HTR-8/SVneo (cell line): Measurements from ENCODE around the gene CCDC174.
"Not testable (repeated sequence)": the region's sequence is repeated elsewhere in the genome, so short reads cannot be mapped to it uniquely, and the experiment has no call there.

ENCODE experiments used
- DNase-seq: peaks from one replicate; pipeline ENCODE4 v3.0.0; 2011; ENCODE audit warnings: low spot score, mixed read lengths; ENCODE audit not compliant: insufficient read length
- FAIRE-seq: peaks from 2 replicates; lab custom pipeline; 2011; peaks lifted over from hg19 to GRCh38; lab: Jason Lieb, UNC

The CCDC174 gene

DNA sequence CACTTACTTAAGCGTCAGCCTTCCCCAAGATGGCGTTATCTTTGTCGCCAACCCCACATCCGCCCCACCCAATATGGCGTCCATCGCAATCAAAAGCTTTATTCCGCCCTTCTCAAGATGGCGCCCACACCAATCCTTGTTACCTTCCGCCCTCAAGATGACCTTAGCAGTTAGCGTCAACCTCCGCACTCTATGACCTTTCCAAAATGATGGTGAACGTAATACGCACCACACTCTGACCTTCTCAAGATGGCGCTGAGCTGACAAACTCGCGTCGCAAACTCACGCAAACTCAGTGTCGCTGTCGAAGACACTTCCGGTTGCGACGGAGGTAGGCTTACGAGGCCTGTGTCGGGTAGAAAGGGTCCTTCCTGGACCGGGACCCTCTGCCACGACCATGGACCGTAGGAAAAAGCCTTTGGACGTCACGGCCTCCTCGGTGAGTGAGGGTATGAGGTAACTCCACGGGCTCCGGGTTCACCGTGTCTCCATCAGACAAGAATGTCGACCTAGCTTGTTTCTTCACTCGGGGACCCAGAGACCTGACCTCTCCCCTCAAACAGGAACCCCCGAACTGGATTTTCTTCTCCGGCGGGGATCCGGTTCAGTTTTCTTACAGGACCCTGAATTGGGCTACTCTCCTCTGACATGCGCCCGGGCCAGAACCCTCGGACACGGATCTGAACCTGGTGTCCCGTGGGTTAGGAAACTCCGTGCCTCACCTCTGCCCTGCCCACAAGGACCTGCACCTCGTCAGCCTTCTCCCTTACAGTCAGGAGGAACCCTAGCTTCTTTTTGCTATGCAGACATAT, at the start of gene CCDC174:
Gene CCDC174, plus strand, starts transcription at position 323 of the 812 bp plus-strand sequence. Its CDS starts 75 bp downstream, at position 398.
- FAIRE-seq (peak; percentile 89), DNase-seq (peak; percentile 91)

DNA sequence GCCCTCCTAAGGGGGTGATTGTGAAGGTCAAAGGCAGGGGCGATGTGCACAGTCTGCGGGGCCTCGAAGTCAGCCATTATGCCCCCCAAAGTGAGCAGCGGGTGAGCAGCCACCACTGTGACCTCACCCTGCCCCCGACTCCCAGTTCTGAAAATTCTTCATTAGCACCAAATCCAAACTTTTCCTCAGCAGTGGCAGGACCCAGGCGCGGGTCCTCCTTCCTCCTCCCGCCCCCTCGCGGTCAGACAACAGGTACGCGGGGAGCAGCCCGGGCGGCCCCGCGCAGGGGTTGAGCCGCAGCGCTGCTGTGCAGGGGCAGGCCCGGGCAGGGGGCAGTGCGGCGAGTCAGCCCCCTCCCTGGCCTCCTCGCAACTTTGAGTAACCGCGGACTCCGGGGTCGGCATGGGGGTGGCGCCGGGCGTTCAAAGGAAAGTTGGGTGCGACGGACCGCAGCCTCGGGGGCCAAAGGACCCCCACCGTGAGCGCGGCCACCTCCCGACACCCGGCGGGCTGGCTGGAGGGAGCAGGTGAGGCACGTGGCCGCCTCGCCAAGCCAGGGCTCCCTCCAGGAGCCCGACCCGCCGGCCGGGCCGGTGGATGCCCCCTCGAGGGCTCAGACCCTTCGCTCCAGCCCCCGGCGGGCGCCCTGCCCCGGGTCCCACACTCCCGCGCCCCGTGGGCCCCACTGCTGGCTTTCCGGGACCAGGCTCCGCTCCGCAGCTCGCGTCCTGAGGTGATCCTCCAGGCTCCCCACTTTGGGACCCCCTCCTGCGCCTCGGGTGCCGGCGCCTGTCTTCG, 49.4 kb upstream of the CCDC174 start:
- FAIRE-seq (no peak), DNase-seq (no peak)

DNA sequence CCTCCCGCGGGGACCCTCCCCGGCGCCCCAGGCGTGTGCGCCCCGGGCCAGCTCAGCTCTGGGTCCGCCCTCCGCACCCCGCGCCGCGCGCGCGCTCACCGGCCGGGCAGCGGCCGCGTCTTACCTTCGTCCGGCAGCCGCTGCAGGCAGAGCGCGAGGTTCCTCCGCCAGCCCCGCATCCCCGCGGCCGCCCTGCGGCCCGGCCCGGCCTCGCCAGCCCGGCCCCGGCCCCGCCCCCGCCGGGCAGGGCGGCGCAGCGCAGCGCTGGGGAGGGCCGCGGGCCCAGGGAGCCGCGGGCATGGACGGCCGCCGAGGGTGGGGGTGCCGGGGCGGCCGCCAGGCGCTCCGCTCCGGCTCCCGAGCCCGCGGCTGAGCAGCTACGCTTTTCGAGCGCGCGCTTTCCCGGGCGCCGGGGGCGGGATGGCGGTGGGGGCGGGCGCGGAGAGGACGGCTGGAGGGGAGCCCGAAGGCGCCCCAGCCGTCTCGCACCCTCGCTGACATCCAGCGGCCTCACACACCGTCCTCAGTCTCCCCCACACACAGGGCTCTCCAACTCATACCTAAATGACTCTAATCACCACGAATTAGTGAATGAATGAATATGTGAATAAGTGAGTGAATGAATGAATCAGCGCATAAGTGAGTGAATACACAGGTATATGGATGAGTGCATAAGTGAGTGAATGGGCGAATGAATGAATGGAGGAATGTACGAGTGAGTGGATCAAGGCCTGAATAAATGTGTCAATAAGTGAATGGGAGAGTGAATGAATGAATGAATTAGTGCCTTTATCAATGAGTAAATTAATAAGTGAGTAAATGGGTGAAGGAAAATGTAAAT, 48.5 kb upstream of the CCDC174 start:
- DNase-seq (peak; percentile 38), FAIRE-seq (no peak)

DNA sequence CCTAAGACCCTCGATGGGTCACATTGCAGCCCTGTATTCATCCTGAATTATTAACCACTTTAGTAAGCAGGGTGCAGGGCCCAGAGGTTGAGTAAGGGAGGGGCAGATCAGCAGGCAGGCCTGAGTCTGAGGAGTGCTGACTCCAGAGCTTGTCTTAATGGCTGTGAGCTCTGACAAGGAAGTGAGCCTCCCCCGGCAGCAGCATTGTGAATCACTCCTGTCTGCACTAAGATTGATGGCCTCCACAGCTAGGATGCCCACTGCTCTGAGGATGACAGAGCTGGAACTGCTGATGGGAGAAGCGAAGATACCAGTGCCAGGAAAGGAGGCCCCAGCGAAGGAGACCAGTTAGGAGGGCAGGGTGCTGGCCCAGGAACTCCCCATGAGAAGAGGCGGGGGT, 46.5 kb upstream of the CCDC174 start:
- peak; percentile 51 for DNase-seq
- peak; percentile 72 for FAIRE-seq

DNA sequence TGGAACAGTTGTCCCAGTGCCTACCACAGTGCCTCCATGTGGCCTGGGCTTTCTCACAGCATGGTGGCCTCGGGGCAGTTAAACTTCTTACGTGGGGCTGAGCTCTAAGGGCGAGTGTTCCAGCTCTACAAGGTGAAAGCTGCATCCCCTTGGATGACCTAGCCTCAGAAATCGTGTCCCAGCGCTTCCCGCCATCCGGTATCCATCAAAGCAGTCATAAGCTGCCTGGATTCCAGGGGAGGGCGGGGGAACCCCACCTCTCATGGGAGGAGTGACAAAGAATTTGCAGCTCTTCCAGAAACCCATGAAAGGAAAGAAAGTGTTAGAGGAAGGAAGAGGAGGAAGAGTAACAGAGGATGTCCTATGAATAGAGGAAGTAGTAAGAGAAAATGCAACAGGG, 45.8 kb upstream of the CCDC174 start:
- no peak for DNase-seq
- no peak for FAIRE-seq

DNA sequence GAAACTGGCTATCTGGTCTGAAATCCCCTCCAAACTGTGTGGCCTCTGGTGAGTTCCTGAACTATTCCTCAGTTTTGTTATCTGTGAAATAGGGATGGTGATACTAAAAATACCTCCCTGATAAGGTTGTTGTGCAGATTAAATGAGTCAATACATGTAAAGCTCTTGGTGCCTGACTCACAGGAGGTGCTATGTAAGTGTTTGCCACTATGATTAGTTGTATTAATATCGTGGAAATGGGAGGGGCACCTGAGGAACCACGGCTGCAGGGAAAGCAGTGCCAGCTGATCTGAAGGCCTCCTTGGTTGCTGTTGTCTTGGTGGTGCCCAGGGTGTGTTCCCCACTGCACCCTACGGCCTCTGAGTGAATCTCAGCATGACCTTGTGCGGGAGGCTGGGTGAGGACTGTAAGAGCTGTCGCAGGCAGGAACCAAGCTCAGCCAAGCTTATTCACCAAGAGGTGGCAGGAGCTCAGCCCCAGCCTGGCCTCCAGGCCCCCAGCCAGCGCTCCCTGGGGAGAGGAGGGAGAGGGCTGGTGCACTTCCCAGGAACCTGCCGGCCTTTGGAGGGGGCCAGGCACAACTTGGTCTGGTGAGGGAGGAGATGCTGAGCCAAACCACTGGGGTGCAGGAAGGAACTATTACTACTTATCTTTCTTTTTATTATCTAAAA, 44.8 kb upstream of the CCDC174 start:
- no peak for FAIRE-seq
- DNase-seq: no peak

DNA sequence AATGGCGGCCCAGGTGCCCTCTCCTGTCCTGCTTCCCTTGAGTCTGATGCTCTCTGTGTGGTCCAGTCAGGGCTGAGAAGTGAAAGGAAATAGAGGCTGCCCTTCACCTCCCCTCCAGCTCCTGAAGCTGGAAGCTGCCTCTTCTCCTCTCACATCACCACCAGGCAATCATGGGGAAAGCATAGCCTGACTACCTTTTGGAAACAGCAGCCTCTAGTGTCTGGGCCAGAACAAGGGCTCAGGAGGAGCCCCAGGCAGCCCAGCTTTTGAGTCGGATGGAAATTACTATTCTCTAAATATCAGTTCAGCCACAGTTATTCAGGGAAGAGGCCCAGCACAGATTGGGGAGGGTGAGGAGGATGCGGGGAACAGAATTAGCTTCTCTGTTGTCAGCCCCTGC, 43.3 kb upstream of the CCDC174 start:
- DNase-seq: no peak
- no peak for FAIRE-seq

DNA sequence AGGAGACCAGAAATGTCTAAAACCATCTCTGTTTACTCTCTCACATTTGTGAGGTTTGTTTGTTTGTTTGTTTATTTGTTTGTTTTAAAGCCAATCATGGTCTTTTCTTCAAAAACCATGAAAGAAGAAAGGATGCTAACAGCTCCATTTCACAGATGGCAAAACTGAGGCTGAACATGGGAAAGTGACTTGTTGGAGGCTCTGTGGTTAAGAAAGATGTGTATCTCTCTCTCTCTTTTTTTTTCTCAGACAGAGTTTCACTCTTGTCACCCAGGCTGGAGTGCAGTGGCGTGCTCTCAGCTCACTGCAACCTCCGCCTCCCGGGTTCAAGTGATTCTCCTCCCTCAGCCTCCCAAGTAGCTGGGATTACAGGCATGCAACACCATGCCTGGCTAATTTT, 42.5 kb upstream of the CCDC174 start:
- DNase-seq, FAIRE-seq: not testable (repeated sequence)

DNA sequence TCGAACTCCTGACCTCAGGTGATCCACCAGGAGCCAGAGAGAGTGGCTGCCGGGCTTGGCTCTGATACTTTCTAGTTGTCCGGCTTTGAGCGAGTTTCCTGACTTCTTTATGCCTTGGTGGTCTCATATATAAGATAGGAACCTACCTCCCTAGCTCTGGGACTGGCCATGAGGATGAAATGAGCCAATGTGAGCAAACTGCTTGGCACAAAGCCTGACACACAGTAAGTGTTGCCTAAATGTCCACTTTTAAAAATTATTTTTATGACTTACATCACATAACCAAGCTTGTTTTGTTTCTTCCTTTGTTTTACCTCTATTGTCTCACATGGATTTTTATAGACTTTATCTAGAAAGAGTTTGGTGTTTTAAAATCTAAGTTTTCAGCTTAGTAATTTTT, 42.1 kb upstream of the CCDC174 start:
- FAIRE-seq: no peak

DNA sequence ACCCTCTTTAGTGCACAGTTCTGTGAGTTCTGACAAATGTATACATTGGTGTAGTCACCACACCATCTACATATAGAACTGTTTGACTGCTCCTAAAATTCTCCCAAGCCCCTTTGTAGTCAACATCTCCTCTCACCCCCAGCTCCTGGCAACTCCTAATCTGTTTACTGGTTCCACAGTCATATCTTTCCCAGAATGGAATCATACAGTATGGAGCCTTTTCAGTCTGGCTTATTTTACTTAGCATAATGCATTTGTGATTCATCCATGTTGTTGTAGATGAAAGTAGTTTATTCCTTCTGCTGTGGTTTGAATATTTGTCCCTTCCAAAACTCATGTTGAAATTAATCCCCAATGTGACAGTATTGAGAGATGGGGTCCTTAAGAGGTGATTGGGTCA, 41.6 kb upstream of the CCDC174 start:
- DNase-seq (no peak), FAIRE-seq (no peak)

More for the DNA sequence above, 42.1 kb upstream of the CCDC174 start:
- no peak for DNase-seq

DNA sequence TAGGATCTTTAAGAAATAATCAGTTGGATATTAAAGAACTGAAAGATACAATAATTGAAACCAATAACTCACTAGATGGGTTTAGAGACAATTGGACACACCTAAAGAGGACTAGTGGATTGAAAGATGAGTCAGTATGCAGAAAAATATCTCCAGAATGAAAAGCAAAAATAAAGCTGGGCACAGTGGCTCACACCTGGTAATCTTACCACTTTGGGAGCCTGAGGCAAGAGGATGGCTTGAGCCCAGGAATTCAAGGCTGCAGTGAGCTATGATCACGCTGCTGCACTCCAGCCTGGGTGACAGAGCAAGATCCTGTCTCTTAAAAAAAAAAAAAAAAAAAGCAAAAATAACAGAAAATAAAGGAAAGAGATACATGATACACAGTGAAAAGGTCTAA, 37.4 kb upstream of the CCDC174 start:
- no peak for FAIRE-seq

DNA sequence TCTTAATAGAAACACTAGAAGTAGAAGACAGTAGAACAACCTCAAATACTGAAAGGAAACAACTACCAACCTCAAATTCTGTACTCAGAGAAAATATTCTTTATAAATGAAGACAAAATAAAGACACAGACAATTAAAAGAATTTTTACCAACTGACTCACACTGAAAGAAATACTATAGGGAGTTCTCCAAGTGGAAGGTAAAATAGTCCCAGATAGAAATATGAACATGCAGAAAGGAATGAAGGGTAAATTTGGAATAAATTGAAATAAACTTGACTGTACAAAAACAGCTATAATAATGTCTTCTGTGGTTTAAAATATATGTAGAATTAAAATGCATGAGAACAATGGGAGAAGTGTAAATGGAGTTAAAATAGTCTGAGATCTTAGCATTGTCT, 36.7 kb upstream of the CCDC174 start:
- no peak for FAIRE-seq

More for the DNA sequence above, 37.4 kb upstream of the CCDC174 start:
- DNase-seq: no peak

DNA sequence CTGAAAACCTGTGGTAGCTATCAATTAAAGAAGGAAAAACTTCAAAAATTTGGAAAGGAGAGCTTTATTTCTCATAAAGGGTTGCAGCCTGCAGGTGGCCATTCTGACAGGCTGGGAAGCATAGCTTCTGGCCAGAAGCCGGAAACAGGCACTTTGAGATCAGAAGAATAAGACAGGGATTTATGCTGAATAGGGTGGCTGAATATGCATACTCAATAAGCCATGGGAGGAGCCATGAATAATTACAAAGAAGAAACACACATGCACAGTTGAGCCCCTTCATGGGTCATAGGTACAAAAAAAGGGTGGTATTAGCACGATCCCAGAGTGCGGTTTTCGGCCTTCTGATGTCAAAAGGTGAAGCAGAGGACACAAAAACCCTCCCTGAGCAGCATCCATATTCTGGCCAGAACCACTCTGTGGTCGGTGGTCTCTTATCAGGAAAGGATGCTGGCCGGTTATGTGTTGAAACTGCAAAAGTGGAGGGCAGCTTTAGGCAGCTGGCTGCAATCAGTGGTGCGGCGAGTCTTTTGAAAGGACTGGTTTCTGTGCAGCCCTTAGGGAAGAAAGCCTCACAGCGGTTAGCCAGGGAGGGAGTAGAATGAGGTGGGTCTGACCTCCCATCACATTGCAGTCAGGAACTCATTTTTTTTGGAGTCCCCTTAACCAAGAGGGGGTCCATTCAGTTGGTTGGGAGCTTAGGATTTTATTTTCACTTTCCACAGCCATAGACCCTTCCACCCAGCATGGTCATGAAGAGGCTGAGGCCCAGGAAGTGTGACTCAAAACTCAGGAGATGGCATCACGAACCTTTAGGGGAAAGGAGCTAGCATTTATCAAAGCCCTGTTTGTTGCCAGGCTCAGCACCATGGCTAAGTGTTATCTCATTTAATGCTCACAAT, 34.7 kb upstream of the CCDC174 start:
- no peak for FAIRE-seq

More for the DNA sequence above, 36.7 kb upstream of the CCDC174 start:
- DNase-seq: no peak

DNA sequence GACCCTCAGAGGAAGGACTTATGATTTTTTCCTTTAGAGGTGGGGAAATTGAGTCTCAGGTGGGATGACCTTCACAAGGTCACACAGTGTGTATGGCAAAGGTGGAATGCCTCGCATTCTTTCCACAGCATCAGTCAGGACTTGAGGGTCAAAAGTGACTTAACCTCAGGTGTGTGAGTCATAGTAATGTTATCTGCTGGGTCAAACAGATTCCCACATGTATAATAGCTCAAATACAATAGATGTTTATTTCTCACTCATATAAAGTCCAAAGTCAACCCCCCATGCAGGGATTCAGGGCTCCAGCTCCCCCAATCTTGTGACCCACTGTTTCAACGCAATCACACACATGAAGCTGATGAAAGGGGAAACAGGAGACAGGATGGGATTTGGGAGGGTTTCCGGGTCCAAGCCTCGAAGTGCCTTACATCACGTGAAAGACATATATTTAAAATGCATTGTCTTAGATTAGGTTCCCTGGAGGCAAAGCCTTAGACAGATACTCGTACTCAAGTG, 34.0 kb upstream of the CCDC174 start:
- DNase-seq (no peak), FAIRE-seq (no peak)

More for the DNA sequence above, 34.7 kb upstream of the CCDC174 start:
- no peak for DNase-seq

DNA sequence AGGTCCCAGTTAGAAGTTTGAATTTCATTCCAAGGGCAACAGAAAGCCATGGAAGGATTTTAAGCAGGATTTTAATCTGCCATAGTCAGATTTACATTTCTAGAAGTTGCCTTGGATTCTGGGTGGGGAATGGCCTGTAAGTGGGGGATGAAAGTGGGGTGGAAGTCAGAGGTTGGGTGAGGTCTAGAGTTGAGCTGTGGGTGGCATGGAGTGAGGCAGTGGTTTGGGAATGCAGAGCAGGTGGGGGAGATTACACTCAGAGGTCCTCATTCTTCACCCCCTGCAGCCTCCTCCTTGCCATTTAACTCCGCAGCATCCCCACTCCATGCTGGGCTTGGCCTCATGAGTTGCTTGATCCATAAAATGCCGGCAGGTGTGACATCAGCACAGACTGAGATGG, 32.0 kb upstream of the CCDC174 start:
- DNase-seq (no peak), FAIRE-seq (no peak)

DNA sequence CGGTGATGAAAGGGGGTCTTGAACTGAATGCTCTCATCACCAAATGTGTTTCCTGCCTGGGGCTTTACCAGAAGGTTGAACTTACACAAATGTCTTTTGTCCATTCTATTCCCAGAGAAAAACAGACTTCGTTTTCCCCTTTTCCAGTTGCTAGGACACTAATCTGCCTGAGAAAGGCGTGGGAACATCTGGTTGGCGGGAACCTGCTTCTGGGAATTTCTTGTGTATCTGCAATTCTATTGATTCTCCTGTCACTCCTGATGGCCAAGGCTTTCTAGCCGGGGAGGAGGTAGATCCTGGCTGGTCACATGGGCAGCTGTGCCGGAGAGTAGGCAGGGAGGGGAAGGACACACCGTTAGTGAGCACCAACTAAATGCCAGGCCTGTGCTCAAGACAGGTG, 31.1 kb upstream of the CCDC174 start:
- no peak for DNase-seq
- no peak for FAIRE-seq

DNA sequence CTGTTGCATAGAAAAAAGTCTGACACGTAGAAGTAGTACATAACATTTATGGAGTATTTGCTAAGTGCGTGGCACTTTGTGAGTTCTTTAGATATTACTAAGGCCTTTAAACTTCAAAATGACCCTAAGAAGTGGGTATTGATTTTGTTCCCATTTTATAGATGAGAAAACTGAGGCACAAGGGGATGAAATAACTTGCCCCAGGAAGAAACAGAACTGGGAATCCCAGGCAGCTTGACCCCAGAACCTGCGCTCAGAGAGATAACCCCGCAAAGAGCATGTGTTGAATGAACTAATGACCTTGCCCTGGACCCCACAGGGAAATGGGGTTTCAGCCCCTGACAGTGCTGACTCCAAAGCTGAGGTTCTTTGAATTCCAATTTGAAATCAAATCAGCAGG, 30.5 kb upstream of the CCDC174 start:
- DNase-seq: no peak

DNA sequence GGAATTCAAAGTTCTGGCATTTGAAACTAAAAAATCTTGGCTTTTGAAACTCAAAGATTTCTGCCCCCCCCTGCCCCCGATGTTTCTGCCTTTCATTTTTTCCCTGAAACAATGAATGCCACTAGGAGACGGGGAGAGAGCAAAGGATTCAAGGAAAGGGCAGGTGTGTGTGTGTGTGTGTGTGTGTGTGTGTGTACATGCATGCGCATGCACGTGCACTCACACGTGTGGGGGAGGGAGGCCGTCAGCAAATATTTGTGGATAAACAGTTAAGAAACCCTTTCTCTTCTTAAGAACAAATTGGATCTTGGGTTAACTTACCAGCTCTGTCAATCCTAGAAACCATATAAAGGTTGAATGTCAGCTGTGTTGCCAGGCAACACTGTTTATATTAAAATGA, 29.2 kb upstream of the CCDC174 start:
- FAIRE-seq (no peak), DNase-seq (no peak)

More for the DNA sequence above, 30.5 kb upstream of the CCDC174 start:
- FAIRE-seq: no peak
